K562 (cell line): Measurements from ENCODE around the gene VENTX. TPM values are rescaled to one million over a fixed set of nuclear protein-coding genes. Genes with fewer than 3 reads are reported as not detected.

Experiments used
- ATAC-seq: fragments of 200-7000 bp; cut with Tn5 transposase; 3 replicates; pipeline ENCODE4 v1.9.1; 2020; ENCODE audit warnings: moderate library complexity
- BruUV-seq: library from RNA; stranded (reverse); fragments of 400-500 nt; replicated peaks from 2 replicates; lab custom pipeline; 2021; lab: Mats Ljungman, UMichigan
- CTCF ChIA-PET: fragments of 300-600 bp; formaldehyde crosslinking; extraction: SDS; loops from one replicate; lab custom pipeline; 2021; ENCODE audit warnings: low intra/inter-chr PET ratio; lab: Yijun Ruan, JAX
- POLR2A ChIA-PET: fragments of 300-600, 350-650 bp; sonication (Branson Sonifier 250); formaldehyde crosslinking; extraction: SDS; loops from one replicate; lab custom pipeline; 2021; ENCODE audit warnings: antibody characterized with exemption, inconsistent platforms; lab: Yijun Ruan, JAX
- DNase-seq, 4 experiments: peaks; one replicate each; pipeline versions ENCODE4 v3.0.0 to v3.0.0-alpha.2; 2011 to 2018; ENCODE audit warnings: low spot score in 3 of 4, mixed read lengths in 3 of 4; ENCODE audit errors: extremely low read depth in 1 of 4
- FAIRE-seq: peaks from 2 replicates; lab custom pipeline; 2011; peaks lifted over from hg19 to GRCh38; lab: Jason Lieb, UNC
- H2AFZ ChIP-seq: 2 replicates; pipeline ENCODE4 v1.6.0; 2011; ENCODE audit warnings: low read depth, low read length, control low read depth, inconsistent platforms
- H3K27ac ChIP-seq: fragments of 200-600 bp; 3 replicates; pipeline ENCODE4 v1.8.0; 2011; ENCODE audit warnings: low read depth, mild to moderate bottlenecking, control low read depth, inconsistent platforms, low read length, moderate library complexity, mixed read lengths; ENCODE audit errors: extremely low read depth
- H3K27me3 ChIP-seq, 2 experiments: fragments of 300-600 bp in 1 of 2; 2 replicates in 1 of 2; 3 replicates in 1 of 2; pipeline versions ENCODE4 v1.6.0 to v1.8.0; 2011; ENCODE audit warnings: inconsistent platforms in 2 of 2, low read length in 2 of 2, mild to moderate bottlenecking in 1 of 2, mixed read lengths in 1 of 2, moderate library complexity in 1 of 2; ENCODE audit not compliant: control insufficient read depth in 2 of 2, insufficient read depth in 2 of 2
- H3K36me3 ChIP-seq: fragments of 300-600 bp; 3 replicates; pipeline ENCODE4 v1.8.0; 2011; ENCODE audit warnings: mild to moderate bottlenecking, low read length, inconsistent platforms; ENCODE audit not compliant: control insufficient read depth, insufficient read depth
- H3K4me1 ChIP-seq, 2 experiments: fragments of 200-600 bp in 1 of 2; replicated peaks in 1 of 2; 2 replicates in 1 of 2; 3 replicates in 1 of 2; pipeline versions ENCODE4 v1.5.1 to v1.8.0; 2011; ENCODE audit warnings: inconsistent platforms in 2 of 2, low read length in 2 of 2, mild to moderate bottlenecking in 1 of 2, mixed read lengths in 1 of 2, moderate library complexity in 1 of 2; ENCODE audit not compliant: control insufficient read depth in 2 of 2, insufficient read depth in 2 of 2
- H3K4me2 ChIP-seq: 2 replicates; pipeline ENCODE4 v1.6.1; 2011; ENCODE audit warnings: low read length, control low read depth, inconsistent platforms, mixed read lengths; ENCODE audit not compliant: insufficient read depth
- H3K4me3 ChIP-seq: fragments of 200-600 bp; sonication (generic), shearing (Covaris generic); 2 replicates; pipeline ENCODE4 v1.5.1; 2016; ENCODE audit warnings: control low read depth, inconsistent platforms
- H3K79me2 ChIP-seq: fragments of 200-600 bp; 3 replicates; pipeline ENCODE4 v1.8.0; 2011; ENCODE audit warnings: low read length, inconsistent platforms; ENCODE audit not compliant: control insufficient read depth, insufficient read depth
- H3K9ac ChIP-seq, 2 experiments: 2 replicates each; pipeline versions ENCODE4 v1.6.0 to v1.6.1; 2011; ENCODE audit warnings: low read depth in 2 of 2, low read length in 2 of 2, control low read depth in 1 of 2, inconsistent platforms in 1 of 2, mild to moderate bottlenecking in 1 of 2, mixed read lengths in 1 of 2; ENCODE audit not compliant: insufficient read depth in 1 of 2
- H3K9me1 ChIP-seq: one replicate; pipeline ENCODE4 v1.6.0; 2011; ENCODE audit warnings: inconsistent platforms, mild to moderate bottlenecking, low read length, moderate library complexity; ENCODE audit not compliant: control insufficient read depth, insufficient read depth
- H3K9me3 ChIP-seq: replicated peaks from 2 replicates; pipeline ENCODE4 v1.5.1; 2011; ENCODE audit warnings: low read depth, low read length, inconsistent platforms; ENCODE audit not compliant: control insufficient read depth, insufficient read depth
- H4K20me1 ChIP-seq: replicated peaks from 2 replicates; pipeline ENCODE4 v1.6.1; 2011; ENCODE audit warnings: low read length, inconsistent platforms, mixed read lengths; ENCODE audit not compliant: control insufficient read depth, insufficient read depth
- CREM ChIP-seq: IDR thresholded peaks from 2 replicates; pipeline ENCODE4 v1.6.1; 2014; ENCODE audit warnings: antibody characterized with exemption, low read depth
- EGR1 ChIP-seq: fragments of 450-650 bp; conservative IDR thresholded peaks from 2 replicates; pipeline ENCODE4 v1.6.1; 2017; ENCODE audit warnings: mild to moderate bottlenecking
- ETV1 ChIP-seq: fragments of 450-650 bp; conservative IDR thresholded peaks from 2 replicates; pipeline ENCODE4 v1.6.1; 2016; ENCODE audit warnings: missing genetic modification characterization, control low read depth, low read depth, missing compliant biosample characterization
- HSF4 ChIP-seq: fragments of 250-450 bp; sonication (Bioruptor Pico); IDR thresholded peaks from 2 replicates; pipeline ENCODE4 v2.1.2; 2022; ENCODE audit warnings: mild to moderate bottlenecking, moderate library complexity, borderline replicate concordance
- KDM1A ChIP-seq, 2 experiments: fragments of 450-650 bp; IDR thresholded peaks; 2 replicates each; pipeline ENCODE4 v1.6.1; 2016; ENCODE audit warnings: mild to moderate bottlenecking in 2 of 2
- MAFG ChIP-seq: fragments of 450-650 bp; conservative IDR thresholded peaks from 2 replicates; pipeline ENCODE4 v1.6.1; 2016; ENCODE audit warnings: missing genetic modification characterization, missing compliant biosample characterization
- MAX ChIP-seq: sonication (generic); formaldehyde crosslinking; IDR thresholded peaks from 2 replicates; pipeline ENCODE4 v1.9.0; 2022; ENCODE audit warnings: mild to moderate bottlenecking, missing genetic modification reagents
- NFE2 ChIP-seq: IDR thresholded peaks from 2 replicates; pipeline ENCODE4 v1.6.1; 2014; ENCODE audit warnings: antibody characterized with exemption, low read depth
- ZNF175 ChIP-seq: fragments of 200-800 bp; sonication (Bioruptor generic); IDR thresholded peaks from 2 replicates; pipeline ENCODE4 v1.6.1; 2016; ENCODE audit warnings: low read depth, mild to moderate bottlenecking, missing genetic modification characterization, missing compliant biosample characterization
- ZNF318 ChIP-seq, 2 experiments: fragments of 450-650 bp; IDR thresholded peaks; 2 replicates each; pipeline ENCODE4 v1.6.1; 2016; ENCODE audit warnings: mild to moderate bottlenecking in 2 of 2, borderline replicate concordance in 1 of 2, low read depth in 1 of 2, moderate library complexity in 1 of 2
- WGBS: fragments of 100-300 bp; shearing (Covaris generic); methylation state at CpG from one replicate; pipeline ENCODE4 v1.1.6; 2016; ENCODE audit warnings: low coverage, mixed read lengths; ENCODE audit not compliant: insufficient coverage; ENCODE audit errors: missing lambda C conversion rate; 5-methylcytosine and 5-hydroxymethylcytosine counted together
- in situ Hi-C: fragments of 300-500 bp; cut with MboI; formaldehyde crosslinking; loops from 4 replicates; pipeline ENCODE4 v1.15.0; 2018; ENCODE audit warnings: inconsistent platforms, mixed read lengths
- intact Hi-C: fragments of 100-400 bp; cut with micrococcal nuclease; formaldehyde crosslinking; loops from 2 replicates; pipeline ENCODE4 v1.14.2; 2022
- polyA plus RNA-seq, 8 experiments: library from polyadenylated mRNA; depleted of rRNA in 4 of 8; stranded (reverse) in 5 of 8; unstranded in 3 of 8; fragments of >200 nt; fragmentation: Nextera tagmentation in 2 of 8; fragmentation: Illumina TruSeq in 1 of 8; extraction: Ambion mirVana in 2 of 8; extraction: Trizol in 1 of 8; gene quantifications; 2 replicates each; pipeline versions ENCODE4 v1.2.1 to v1.2.3, GENCODE V29; 2011 to 2014; ENCODE audit warnings: inconsistent platforms in 1 of 8, missing spikeins in 1 of 8
- total RNA-seq, 7 experiments: library from RNA; depleted of rRNA in 6 of 7; stranded (reverse); fragments of >200 nt in 6 of 7; fragmentation: Illumina TruSeq in 2 of 7; extraction: Trizol in 2 of 7; gene quantifications; 2 replicates each; pipeline versions ENCODE4 v1.2.1 to v1.2.3, GENCODE V29; 2011 to 2021; ENCODE audit warnings: low replicate concordance in 1 of 7
- TF ChIP-seq, protein P1 (sequence below): sonication (generic); formaldehyde crosslinking; IDR thresholded peaks from 2 replicates; pipeline ENCODE4 v1.5.0; 2020; ENCODE audit warnings: missing genetic modification reagents

Gene VENTX
- total and polyA plus RNA-seq, 9 of the 15 experiments (the other 6 are each of a cell fraction or from before 2014, with no cell fraction given) = 0.07 to 0.70 (median 0.20) TPM; not detected in 1

GRCh38 chr10:133242611-133243356 is 5.1 kb downstream of the VENTX start (continued):
- 0 out of 2 replicates have a peak, but pooled peaks have one; percentile 11 for TF ChIP-seq MAFG (tag)
- TF ChIP-seq, protein P1, sequence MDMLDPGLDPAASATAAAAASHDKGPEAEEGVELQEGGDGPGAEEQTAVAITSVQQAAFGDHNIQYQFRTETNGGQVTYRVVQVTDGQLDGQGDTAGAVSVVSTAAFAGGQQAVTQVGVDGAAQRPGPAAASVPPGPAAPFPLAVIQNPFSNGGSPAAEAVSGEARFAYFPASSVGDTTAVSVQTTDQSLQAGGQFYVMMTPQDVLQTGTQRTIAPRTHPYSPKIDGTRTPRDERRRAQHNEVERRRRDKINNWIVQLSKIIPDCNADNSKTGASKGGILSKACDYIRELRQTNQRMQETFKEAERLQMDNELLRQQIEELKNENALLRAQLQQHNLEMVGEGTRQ (CRISPR knock-in tag) = peak; percentile 77
- peak; percentile 80 for TF ChIP-seq MAX (CRISPR knock-in tag)
- TF ChIP-seq EGR1 = peak; percentile 81
- TF ChIP-seq CREM = peak; percentile 29; the same call in 1 of the 2 replicates
- peak; percentile 52; the same call in 1 of the 2 replicates for TF ChIP-seq NFE2
- no peak for TF ChIP-seq ZNF175 (CRISPR knock-in tag)
- peak in 1 of 2 experiments; percentile 25; a peak in 1 of 4 replicates for TF ChIP-seq KDM1A (IDR thresholded peaks at IDR 0.05)

DNA sequence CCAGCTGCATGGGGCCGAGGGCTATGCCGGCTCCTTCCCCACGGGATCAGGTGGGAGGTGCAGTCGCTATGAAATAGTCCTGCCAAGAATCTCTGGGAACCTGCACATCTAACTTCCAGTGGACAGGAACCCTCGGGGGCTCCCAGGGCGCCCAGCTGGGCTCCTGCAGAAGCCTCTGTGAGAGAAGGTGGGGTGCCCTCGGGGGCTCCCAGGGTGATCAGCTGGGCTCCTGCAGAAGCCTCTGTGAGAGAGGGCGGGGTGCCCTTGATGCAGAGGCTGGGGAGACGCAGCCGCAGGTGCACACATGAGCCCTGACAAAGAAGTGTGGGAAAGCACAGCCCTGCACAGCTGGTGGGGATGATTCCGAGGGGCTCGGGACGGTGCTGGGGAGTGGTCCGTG is 5.9 kb downstream of the VENTX start:
- POLR2A ChIA-PET = no interaction called here
- no peaks in the 10 kb centered on the region for H3K36me3 ChIP-seq
- BruUV-seq = no TSS peak
- no peak overlapping the region for H3K4me2 ChIP-seq
- no peaks in the 10 kb centered on the region for H3K79me2 ChIP-seq
- 62% methylated on average over 10 of the region's 14 CpGs for WGBS
- FAIRE-seq (no peak), DNase-seq (no peak), ATAC-seq (no peak)
- H3K4me1 ChIP-seq = peaks cover 34 to 84% of the 10 kb centered on the region in 2 experiments
- peak overlapping the region in 1 of 2 experiments; percentile 45; a peak in 1 of 4 replicates for H3K9ac ChIP-seq
- in situ Hi-C loops = no loop called here
- no peaks in the 10 kb centered on the region for H4K20me1 ChIP-seq
- no peak overlapping the region for H3K27ac ChIP-seq
- H3K9me3 ChIP-seq = no peaks in the 10 kb centered on the region
- intact Hi-C loops = no loop called here
- H3K27me3 ChIP-seq = no peaks in the 10 kb centered on the region; a peak in 1 of 5 replicates
- no peak overlapping the region for H2AFZ ChIP-seq
- CTCF ChIA-PET = no interaction called here
- no peak overlapping the region for H3K4me3 ChIP-seq
- no peaks in the 10 kb centered on the region for H3K9me1 ChIP-seq
- TF ChIP-seq ETV1 (tag) (no peak), HSF4 (CRISPR knock-in tag) (no peak), ZNF318 (IDR thresholded peaks at IDR 0.05; ENCODE audit: borderline replicate concordance in 1 of 2, low read depth in 1 of 2) (no peak)
